ENCODE measurements around the gene GRM3. TPM values are rescaled to one million over a fixed set of nuclear protein-coding genes. Genes with fewer than 3 reads are reported as not detected.

The GRM3 gene
- total and polyA plus RNA-seq, 2 of the 4 experiments (the other 2 are of a cell fraction) = not detected

DNA sequence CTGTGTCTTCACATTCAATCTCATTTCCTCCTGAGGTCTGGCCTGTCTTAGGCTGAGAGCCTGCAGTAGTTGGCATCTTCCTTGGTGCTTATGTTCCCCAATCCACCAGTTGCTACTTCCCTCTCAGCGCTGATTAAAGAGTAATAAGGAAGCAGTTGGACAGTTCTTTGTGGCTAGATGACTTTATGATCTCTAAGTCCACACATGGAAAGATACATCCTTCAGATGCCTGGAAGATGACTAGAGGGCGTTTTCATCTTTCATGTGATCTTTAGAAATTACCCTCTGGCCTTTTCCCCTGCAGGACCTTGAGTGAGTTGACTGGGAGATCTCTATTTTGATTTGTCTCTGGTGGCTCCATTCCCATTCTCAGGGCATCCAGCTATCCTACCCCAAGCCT, 204.5 kb downstream of the GRM3 start:
- H3K79me1 ChIP-seq (ENCODE audit: low read depth in 1 of 2, low read length in 2 of 2) = no peaks in the 10 kb centered on the region
- BruUV-seq (replicated peaks) = no TSS peak
- H2BK20ac ChIP-seq (ENCODE audit: low read depth, low read length) = no peak overlapping the region
- H3K56ac ChIP-seq (ENCODE audit: extremely low read depth, insufficient read depth, low read length) = no peak overlapping the region
- DNase-seq (no peak), ATAC-seq (ENCODE audit: low read depth) (no peak)
- intact Hi-C loops (cut with micrococcal nuclease) = no loop called here
- no CpG with 5 or more reads among the region's 2 CpGs for WGBS, 2 experiments (ENCODE audit: extremely low coverage in 2 of 2, insufficient read length in 1 of 2)
- H3K4me3 ChIP-seq (ENCODE audit: insufficient read depth, low read depth, low read length) = no peak overlapping the region
- H3K23ac ChIP-seq (ENCODE audit: low read depth, low read length) = no peak overlapping the region
- no peak overlapping the region for H3K4ac ChIP-seq (ENCODE audit: low read depth, low read length)
- H3K36me3 ChIP-seq (ENCODE audit: control insufficient read depth, insufficient read depth, low read length) = no peaks in the 10 kb centered on the region
- no peak overlapping the region for H3K27ac ChIP-seq (ENCODE audit: insufficient read depth, low read length)
- H3K18ac ChIP-seq (ENCODE audit: low read depth, low read length) = no peak overlapping the region
- no peak overlapping the region for H3K9ac ChIP-seq (ENCODE audit: low read depth, low read length)
- dilution Hi-C loops (cut with HindIII; ENCODE audit: low sequenced_read_pairs, unreplicated experiment) = no loop called here
- H4K20me1 ChIP-seq (ENCODE audit: insufficient read depth, low read length) = no peaks in the 10 kb centered on the region
- H3K14ac ChIP-seq (replicated peaks; ENCODE audit: low read depth, low read length) = no peak overlapping the region
- no peak overlapping the region for H2BK5ac ChIP-seq (ENCODE audit: low read depth, low read length, poor library complexity, severe bottlenecking)
- H3K9me3 ChIP-seq (ENCODE audit: control insufficient read depth, insufficient read depth, low read length) = no peaks in the 10 kb centered on the region; the same call in 1 of the 2 replicates
- no peak overlapping the region for H2AFZ ChIP-seq (replicated peaks; ENCODE audit: low read length, poor library complexity)
- H2BK15ac ChIP-seq (ENCODE audit: low read depth, low read length) = no peak overlapping the region
- no peaks in the 10 kb centered on the region for H3K4me1 ChIP-seq (ENCODE audit: control insufficient read depth, insufficient read depth, low read length)
- ChIA-PET CTCF (no interaction called here), POLR2A (ENCODE audit: unreplicated experiment) (no interaction called here)
- H4K8ac ChIP-seq (ENCODE audit: low read depth in 2 of 2, low read length in 2 of 2) = no peak overlapping the region
- H3K27me3 ChIP-seq (ENCODE audit: control insufficient read depth, insufficient read depth, low read length) = no peaks in the 10 kb centered on the region
- in situ Hi-C loops (cut with MboI; ENCODE audit: low sequenced_read_pairs) = no loop called here
- no peak overlapping the region for H2AK9ac ChIP-seq (replicated peaks; ENCODE audit: low read depth, low read length, poor library complexity)
- H2AK5ac ChIP-seq (ENCODE audit: low read depth, low read length) = no peak overlapping the region
- H3K9me1 ChIP-seq (ENCODE audit: insufficient read depth, low read length) = no peaks in the 10 kb centered on the region
- H4K91ac ChIP-seq (ENCODE audit: insufficient read depth, low read depth, low read length) = no peak overlapping the region
- no peak overlapping the region for H3K4me2 ChIP-seq (ENCODE audit: low read depth, low read length)
- no peak for TF ChIP-seq RCOR1 (IDR thresholded peaks at IDR 0.05; ENCODE audit: insufficient replicate concordance, low read length)
- H4K5ac ChIP-seq (ENCODE audit: low read depth, low read length) = no peak overlapping the region
- no peak overlapping the region for H2BK120ac ChIP-seq (ENCODE audit: low read depth, low read length)
